Activated naive CD4-positive, alpha-beta T cell treated with anti-CD3 and anti-CD28 coated beads, Interleukin-2, amount 50 U/mL, for 16 hours (primary cell): ENCODE measurements around the gene ZNF518A.
"Not testable (repeated sequence)": the region's sequence is repeated elsewhere in the genome, so short reads cannot be mapped to it uniquely, and the experiment has no call there.

Source experiments
- DNase-seq: peaks from one replicate; pipeline ENCODE4 v3.0.0-alpha.2; 2020

Gene ZNF518A

DNA sequence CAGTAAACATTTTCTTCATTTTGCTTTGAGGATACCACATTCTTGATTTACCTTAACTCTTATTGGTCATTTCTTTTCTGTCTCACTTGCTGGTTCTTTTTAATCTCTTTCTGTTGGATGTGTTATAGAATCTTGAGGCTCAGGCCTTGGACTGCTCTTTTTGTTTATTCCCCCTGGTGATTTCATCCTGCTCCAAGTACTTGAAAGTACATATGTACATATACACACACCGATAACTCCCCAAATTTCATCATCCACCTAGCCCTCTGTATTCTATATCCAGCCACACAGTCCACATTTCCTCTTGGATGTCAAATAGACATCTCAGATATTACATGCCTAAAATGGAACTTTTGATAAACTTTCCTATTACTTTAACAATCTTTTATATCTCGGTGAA, 7.5 kb downstream of the ZNF518A start:
- DNase-seq: no peak

DNA sequence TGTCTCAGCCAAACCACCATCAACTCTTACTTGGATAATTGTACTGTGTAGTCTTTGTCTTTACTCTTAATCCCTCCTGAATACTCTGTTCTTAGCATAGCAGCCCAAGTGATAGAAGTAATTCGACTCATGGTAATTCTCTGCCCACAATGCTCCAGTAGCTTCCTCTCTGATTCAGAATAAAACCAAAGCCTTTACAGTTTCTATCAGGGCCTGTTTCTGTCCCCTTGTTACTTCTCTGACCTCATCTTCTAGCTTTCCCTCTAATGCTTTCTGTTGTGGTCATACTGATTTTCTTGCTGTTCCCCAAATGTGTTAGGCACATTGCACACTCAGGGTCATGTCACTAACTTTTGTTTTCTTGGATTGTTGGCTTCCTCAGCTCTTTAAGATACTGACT, 8.0 kb downstream of the ZNF518A start:
- DNase-seq: no peak

GRCh38 chr10:96152437-96152836, 22.3 kb downstream of the ZNF518A start:
- no peak for DNase-seq

- no peak for DNase-seq
Observed at GRCh38 chr10:96153070-96153469, 23.0 kb downstream of the ZNF518A start.

DNA sequence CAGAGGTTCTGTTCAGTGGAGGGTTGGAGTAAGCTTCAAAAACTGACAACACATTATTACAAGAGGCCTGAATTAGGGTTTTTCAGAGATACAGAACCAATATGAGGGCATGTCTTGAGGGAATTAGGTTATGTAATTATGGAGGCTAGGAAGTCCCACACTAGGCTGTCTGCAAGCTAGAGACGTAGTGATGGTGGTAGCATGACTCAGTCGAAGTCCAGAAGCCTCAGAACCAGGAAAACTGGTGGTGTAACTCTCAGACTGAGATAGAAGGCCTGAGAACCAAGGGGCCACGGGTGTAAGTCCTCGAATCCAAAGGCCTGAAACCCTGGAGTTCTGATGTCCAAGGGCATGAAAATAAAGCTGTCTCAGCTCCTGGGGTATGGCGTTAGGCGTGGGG, 35.6 kb downstream of the ZNF518A start:
- no peak for DNase-seq

GRCh38 chr10:96168546-96168945, 38.4 kb downstream of the ZNF518A start:
- no peak for DNase-seq

- DNase-seq: no peak
Observed at GRCh38 chr10:96170230-96170629, 40.1 kb downstream of the ZNF518A start.

DNA sequence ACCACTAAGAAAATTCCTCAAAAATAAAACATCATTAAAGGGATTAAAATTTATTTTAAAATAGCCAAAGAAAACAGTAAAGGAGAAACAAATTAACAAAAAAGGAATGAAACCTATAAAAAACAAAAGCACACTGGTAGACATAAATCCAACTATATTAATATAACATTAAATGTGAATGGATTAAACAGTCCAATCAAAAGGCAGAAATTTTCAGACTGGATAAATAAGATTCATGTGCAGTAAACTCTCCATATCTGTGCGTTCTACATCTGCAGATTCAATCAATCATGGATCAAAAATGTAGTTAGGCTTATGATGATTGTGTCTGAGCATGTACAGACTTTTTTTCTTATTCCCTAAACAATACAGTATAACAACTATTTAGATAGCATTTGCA, 42.6 kb downstream of the ZNF518A start:
- no peak for DNase-seq

DNA sequence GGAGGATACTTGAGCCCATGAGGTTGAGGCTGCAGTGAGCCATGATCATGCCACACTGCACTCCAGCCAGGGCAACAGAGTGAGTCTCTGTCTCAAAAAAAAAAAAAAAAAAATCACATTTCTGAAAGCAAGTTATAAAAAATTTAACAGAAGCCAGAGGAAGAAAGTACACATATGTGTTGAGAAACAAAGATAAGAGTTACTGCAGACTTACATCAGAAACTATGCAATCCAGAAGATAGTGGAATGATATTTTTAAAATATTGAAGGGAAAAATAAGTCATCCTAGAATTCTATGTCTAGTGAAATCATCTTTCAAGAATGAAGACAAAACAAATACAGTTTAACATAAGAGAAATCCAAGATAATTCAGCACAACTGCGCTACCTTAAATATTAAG, 46.9 kb downstream of the ZNF518A start:
- DNase-seq: no peak

GRCh38 chr10:96188421-96188820, 58.3 kb downstream of the ZNF518A start:
- DNase-seq: no peak

DNA sequence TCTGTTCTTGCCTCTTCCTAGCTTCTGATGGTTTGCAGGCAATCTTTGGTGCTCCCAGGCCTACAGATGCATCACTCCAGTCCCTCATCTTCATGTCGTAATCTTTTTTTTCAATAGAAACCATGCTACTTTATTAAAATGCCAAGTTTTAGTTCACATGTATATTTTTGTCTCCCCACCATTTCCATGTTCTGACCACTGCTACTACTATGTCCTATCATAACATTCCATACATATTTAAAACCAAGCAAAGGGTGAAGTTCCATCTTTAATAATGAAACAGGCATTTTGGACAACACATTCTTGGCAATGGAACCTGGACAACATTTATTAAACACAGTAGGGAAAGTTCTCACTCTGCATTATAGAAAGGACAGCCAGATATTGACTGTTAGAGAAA, 58.8 kb downstream of the ZNF518A start:
- DNase-seq: no peak

DNA sequence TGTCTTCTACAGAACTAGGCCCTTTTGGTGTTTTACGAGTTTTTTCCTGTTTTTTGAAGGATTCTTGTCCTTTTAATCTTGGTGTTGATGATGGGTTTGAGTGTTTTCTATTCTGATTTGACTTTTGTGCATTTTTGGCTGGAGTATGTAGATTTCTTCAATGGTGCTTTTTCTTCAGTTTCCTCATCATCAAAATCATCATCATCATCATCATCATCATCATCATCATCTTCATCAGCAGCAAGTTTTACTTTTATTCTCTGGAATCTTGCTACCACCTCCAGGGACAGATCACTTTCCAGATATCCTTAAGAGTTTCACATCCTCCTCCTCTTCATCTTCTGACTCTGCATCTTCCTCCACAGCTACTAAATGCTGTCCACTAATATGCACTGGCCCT, 59.4 kb downstream of the ZNF518A start:
- DNase-seq: not testable (repeated sequence)

DNA sequence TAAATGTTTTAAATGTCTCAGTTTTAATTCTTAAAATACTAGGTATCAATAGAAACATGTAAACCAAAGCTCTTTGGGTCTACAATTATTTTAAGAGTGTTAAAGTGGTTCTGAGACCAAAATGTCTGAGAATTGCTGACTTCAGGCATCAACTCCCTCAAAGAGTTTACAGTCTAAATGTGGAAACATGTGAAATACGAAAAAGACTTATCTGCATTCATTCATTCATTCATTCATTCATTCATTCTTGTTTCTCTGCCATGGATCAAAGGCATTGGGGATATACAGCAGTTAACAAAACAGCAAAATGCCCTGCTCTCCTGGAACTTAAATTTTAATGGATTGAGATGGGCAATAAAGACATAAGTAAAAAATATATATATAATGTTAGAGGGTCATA, 71.4 kb downstream of the ZNF518A start:
- DNase-seq: no peak

DNA sequence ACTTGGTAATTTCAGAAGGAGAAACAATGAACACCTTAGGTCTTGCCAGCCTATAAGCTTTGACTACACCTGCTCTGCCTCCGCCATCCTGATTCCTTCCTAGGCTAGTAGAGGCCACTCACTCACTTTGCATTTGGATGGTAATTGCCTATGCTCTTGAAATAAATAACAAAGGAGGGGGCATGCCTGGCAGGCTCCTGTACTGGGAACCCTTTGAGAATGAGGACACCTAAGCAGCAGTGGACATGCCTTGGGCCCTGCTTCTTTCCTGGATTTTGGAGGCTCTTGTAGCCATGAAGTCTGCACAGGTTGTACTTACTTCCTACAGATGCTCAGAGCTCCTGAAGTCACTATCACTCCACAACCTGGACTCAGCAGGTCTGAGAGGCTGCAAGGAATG, 75.5 kb downstream of the ZNF518A start:
- no peak for DNase-seq

- no peak for DNase-seq
Observed at GRCh38 chr10:96208271-96208670, 78.2 kb downstream of the ZNF518A start.

GRCh38 chr10:96208946-96209345, 78.8 kb downstream of the ZNF518A start:
- DNase-seq: no peak

- no peak for DNase-seq
Observed at GRCh38 chr10:96211764-96212163, 81.7 kb downstream of the ZNF518A start.

DNA sequence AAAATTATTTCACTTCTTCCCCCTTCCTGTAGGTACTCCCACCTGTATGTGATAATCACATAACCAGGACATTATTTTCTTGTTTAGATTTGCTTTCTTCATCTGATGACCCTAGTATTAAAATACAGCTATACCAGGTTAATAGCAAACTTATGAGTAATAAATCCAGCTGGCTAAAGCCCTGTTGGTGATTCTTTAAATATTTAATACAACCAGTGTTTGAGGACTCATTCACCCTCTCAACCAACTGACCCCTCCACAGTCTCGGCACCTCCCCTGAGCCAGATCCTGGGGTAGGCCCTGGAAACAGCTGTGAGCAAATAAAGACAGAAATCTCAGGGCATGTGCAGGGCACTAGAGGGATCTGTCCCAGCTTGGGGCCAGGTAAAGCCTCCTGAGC, 82.8 kb downstream of the ZNF518A start:
- DNase-seq: no peak
